OCI-LY3 (cell line): ENCODE results near the gene AKAP9.

Source experiments
- CTCF ChIP-seq: fragments of 200-600, 300-600 bp; sonication (generic); IDR thresholded peaks from 2 replicates; pipeline ENCODE4 v1.5.1; 2014; ENCODE audit warnings: antibody characterized with exemption, low read length, low read depth
- EZH2phosphoT487 ChIP-seq: fragments of 200-600 bp; shearing (Covaris generic); IDR thresholded peaks from 2 replicates; pipeline ENCODE4 v1.6.1; 2018; ENCODE audit warnings: antibody characterized with exemption, mixed run types, low read depth

- TF ChIP-seq CTCF (no peak), EZH2phosphoT487 (no peak)
These were observed 175.2 kb downstream of the AKAP9 start for GRCh38 chr7:92115821-92116220.
